Mesenchymal stem cell (in vitro differentiated cells and primary cell): Measurements from ENCODE around the gene PDCL3. TPM values are rescaled to one million over a fixed set of nuclear protein-coding genes. Genes with fewer than 3 reads are reported as not detected.

ENCODE experiments used
- small RNA-seq: library from polyadenylated mRNA; stranded (forward); fragments of <200 nt; extraction: miRNeasy Mini kit (QIAGEN cat#:217004); gene quantifications from one replicate; pipeline ENCODE3, GENCODE V24; 2013; ENCODE audit warnings: low read depth

Gene PDCL3

Small RNAs within 50 kb of the gene (small RNA-seq; reads per million reads assigned to genes)
- gene HMGN2P22: not detected
